A549 (cell line): ENCODE measurements around the gene NLRC5. TPM values are rescaled to one million over a fixed set of nuclear protein-coding genes. Genes with fewer than 3 reads are reported as not detected.

Source experiments
- ATAC-seq, 2 experiments: fragments of 200-7000 bp in 1 of 2; fragments of >200 bp in 1 of 2; cut with Nextera tagmentation in 1 of 2; cut with Tn5 transposase in 1 of 2; 3 replicates each; pipeline versions ENCODE4 v1.8.0 to v1.9.1; 2018 to 2020; ENCODE audit warnings: mild to moderate bottlenecking in 1 of 2, moderate library complexity in 1 of 2
- CTCF ChIA-PET: fragments of 300-600 bp; sonication (Branson Sonifier 250); formaldehyde crosslinking; extraction: SDS; loops from one replicate; lab custom pipeline; 2021; ENCODE audit warnings: antibody characterized with exemption, inconsistent platforms; lab: Yijun Ruan, JAX
- POLR2A ChIA-PET: fragments of 350-600 bp; formaldehyde crosslinking; extraction: SDS; loops from one replicate; lab custom pipeline; 2021; ENCODE audit warnings: antibody characterized with exemption, inconsistent platforms; lab: Yijun Ruan, JAX
- DNase-seq, 2 experiments: peaks; one replicate each; pipeline versions ENCODE4 v3.0.0 to v3.0.0-alpha.2; 2011 to 2016; ENCODE audit warnings: low read depth in 1 of 2, low spot score in 1 of 2
- FAIRE-seq: peaks from 2 replicates; lab custom pipeline; 2011; peaks lifted over from hg19 to GRCh38; lab: Jason Lieb, UNC
- H3K27ac ChIP-seq, 2 experiments: fragments of >200 bp; sonication (Bioruptor Twin); formaldehyde crosslinking; 3 replicates each; pipeline ENCODE4 v1.5.1; 2016 to 2017
- H3K4me1 ChIP-seq: fragments of >200 bp; sonication (Bioruptor Twin); formaldehyde crosslinking; 3 replicates; pipeline ENCODE4 v1.6.1; 2016
- H3K4me2 ChIP-seq: fragments of >200 bp; sonication (Bioruptor Twin); formaldehyde crosslinking; 3 replicates; pipeline ENCODE4 v1.6.1; 2016
- H3K4me3 ChIP-seq: fragments of >200 bp; sonication (Bioruptor Twin); formaldehyde crosslinking; 3 replicates; pipeline ENCODE4 v1.5.1; 2016
- H3K9me3 ChIP-seq: fragments of >200 bp; sonication (Bioruptor Twin); formaldehyde crosslinking; 3 replicates; pipeline ENCODE4 v1.6.1; 2016
- CHD2 ChIP-seq: fragments of 150-350 bp; IDR thresholded peaks from 2 replicates; pipeline ENCODE4 v1.6.1; 2014; ENCODE audit warnings: low read length; ENCODE audit not compliant: partially characterized antibody
- CTCF ChIP-seq: fragments of >200 bp; sonication (Bioruptor Twin); formaldehyde crosslinking; IDR thresholded peaks from 3 replicates; pipeline ENCODE4 v1.5.1; 2016
- FOSB ChIP-seq: fragments of 250-450 bp; sonication (Bioruptor Pico); IDR thresholded peaks from 2 replicates; pipeline ENCODE4 v1.5.0; 2020; ENCODE audit warnings: mild to moderate bottlenecking, moderate library complexity
- HEYL ChIP-seq: fragments of 250-450 bp; sonication (Bioruptor Pico); IDR thresholded peaks from 2 replicates; pipeline ENCODE4 v1.8.0; 2021; ENCODE audit warnings: mild to moderate bottlenecking, moderate library complexity
- HOXB13 ChIP-seq: fragments of 250-450 bp; sonication (Bioruptor Pico); IDR thresholded peaks from 2 replicates; pipeline ENCODE4 v1.5.0; 2020; ENCODE audit warnings: low read depth, mild to moderate bottlenecking, moderate library complexity
- HOXB5 ChIP-seq: fragments of 250-450 bp; sonication (Bioruptor Pico); IDR thresholded peaks from 2 replicates; pipeline ENCODE4 v1.5.0; 2020; ENCODE audit warnings: mild to moderate bottlenecking, moderate library complexity
- JUN ChIP-seq, 2 experiments: fragments of >200 bp; sonication (Bioruptor Twin); formaldehyde crosslinking; IDR thresholded peaks; 2 replicates in 1 of 2; 3 replicates in 1 of 2; pipeline ENCODE4 v1.6.1; 2016 to 2017
- JUNB ChIP-seq: fragments of >200 bp; sonication (Bioruptor Twin); formaldehyde crosslinking; IDR thresholded peaks from 2 replicates; pipeline ENCODE4 v1.6.1; 2016
- PHF8 ChIP-seq: fragments of 200-600 bp; sonication (generic); IDR thresholded peaks from 2 replicates; pipeline ENCODE4 v1.6.1; 2016; ENCODE audit warnings: low read depth, mild to moderate bottlenecking, antibody characterized with exemption, moderate library complexity, borderline replicate concordance
- POLR2A ChIP-seq: IDR thresholded peaks from 2 replicates; pipeline ENCODE4 v1.6.1; 2012; ENCODE audit warnings: mild to moderate bottlenecking, low read length
- POLR2AphosphoS2 ChIP-seq: conservative IDR thresholded peaks from 2 replicates; pipeline ENCODE4 v1.6.1; 2012; ENCODE audit warnings: low read length, improper control_type of control experiment, inconsistent platforms
- RARB ChIP-seq: fragments of 250-450 bp; sonication (Bioruptor Pico); IDR thresholded peaks from 2 replicates; pipeline ENCODE4 v1.8.0; 2021; ENCODE audit warnings: mild to moderate bottlenecking, moderate library complexity
- RCOR1 ChIP-seq: fragments of 150-350 bp; IDR thresholded peaks from 2 replicates; pipeline ENCODE4 v1.6.1; 2014; ENCODE audit warnings: antibody characterized with exemption, low read length, low read depth
- RNF2 ChIP-seq: fragments of 200-600 bp; sonication (generic); IDR thresholded peaks from 2 replicates; pipeline ENCODE4 v1.6.1; 2016; ENCODE audit warnings: low read depth, mild to moderate bottlenecking, antibody characterized with exemption, moderate library complexity, borderline replicate concordance
- SMC3 ChIP-seq: fragments of >200 bp; sonication (Bioruptor Twin); formaldehyde crosslinking; IDR thresholded peaks from 3 replicates; pipeline ENCODE4 v1.6.1; 2018; ENCODE audit warnings: inconsistent platforms
- ZFP36 ChIP-seq: fragments of 450-650 bp; IDR thresholded peaks from 2 replicates; pipeline ENCODE4 v1.6.1; 2014; ENCODE audit warnings: borderline replicate concordance; ENCODE audit not compliant: partially characterized antibody
- WGBS: methylation state at CpG from one replicate; pipeline ENCODE4 v1.1.6; 2017; ENCODE audit errors: missing lambda C conversion rate; 5-methylcytosine and 5-hydroxymethylcytosine counted together
- polyA plus RNA-seq, 4 experiments: library from polyadenylated mRNA; depleted of rRNA in 3 of 4; stranded (reverse); fragments of >200 nt; fragmentation: RNase III in 1 of 4; extraction: RNeasy Plus Mini Kit Qiagen cat#74134 plus additional on column Dnase treatment in 1 of 4; gene quantifications; 2 replicates in 3 of 4; 3 replicates in 1 of 4; pipeline ENCODE4 v1.2.3, GENCODE V29; 2011 to 2017
- TF ChIP-seq, protein P1 (sequence below): fragments of 450-650 bp; IDR thresholded peaks from 2 replicates; pipeline ENCODE4 v1.6.1; 2014; ENCODE audit warnings: antibody characterized with exemption
- TF ChIP-seq, protein P2 (sequence below): IDR thresholded peaks from 2 replicates; pipeline ENCODE4 v1.6.1; 2012
- TF ChIP-seq, protein P3 (sequence below): fragments of 250-450 bp; sonication (Bioruptor Pico); IDR thresholded peaks from 2 replicates; pipeline ENCODE4 v1.5.0; 2021; ENCODE audit warnings: mild to moderate bottlenecking, moderate library complexity, borderline replicate concordance
- TF ChIP-seq, protein P4 (sequence below): fragments of >200 bp; sonication (Bioruptor Twin); formaldehyde crosslinking; IDR thresholded peaks from 3 replicates; pipeline ENCODE4 v1.6.1; 2016

Gene NLRC5
- polyA plus RNA-seq, 2 of the 4 experiments (the other 2 are of a cell fraction) = 2.5 to 3.6 TPM

DNA sequence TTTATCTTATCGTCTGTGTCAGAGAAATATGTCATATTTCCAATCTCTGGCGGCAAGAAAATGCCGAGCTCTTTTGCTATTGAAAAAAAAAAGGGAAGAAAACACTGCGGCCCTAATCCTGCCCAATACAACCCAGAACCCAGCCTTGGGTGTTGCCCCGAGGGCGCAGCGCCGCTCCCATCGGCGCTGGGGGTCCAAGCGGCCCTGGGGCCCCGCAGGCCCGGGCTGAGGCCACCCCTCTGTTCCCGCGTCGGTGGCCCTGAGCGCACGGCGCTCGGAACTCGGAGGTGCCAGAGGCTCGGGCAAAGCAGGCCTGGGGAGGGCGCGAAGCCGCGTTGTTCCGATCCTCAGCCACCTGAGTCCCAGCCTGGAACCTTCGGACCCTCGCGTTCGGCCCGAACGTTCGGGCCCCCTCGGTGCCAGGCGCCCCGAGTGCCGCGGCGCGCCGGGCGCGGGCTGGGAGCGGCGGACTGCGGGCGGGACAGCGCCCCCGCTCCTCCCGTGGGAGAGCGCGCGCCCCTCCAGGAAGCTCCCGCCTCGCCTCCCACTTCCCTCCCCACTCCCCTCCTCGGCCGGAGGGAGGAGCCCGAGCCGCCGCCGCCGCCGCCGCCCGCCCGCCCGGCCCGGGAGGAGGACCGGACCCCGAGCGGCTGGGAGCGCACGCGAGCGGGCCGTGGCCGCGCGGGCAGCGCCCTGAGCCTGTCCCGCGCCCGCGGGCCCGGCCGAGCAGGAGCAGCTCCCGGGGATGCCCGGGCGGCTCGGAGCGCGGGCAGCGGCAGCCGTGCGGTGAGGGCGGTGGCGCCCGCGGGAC, 102.8 kb downstream of the NLRC5 start, which contains the start of gene CPNE2:
TSS of gene CPNE2 (plus strand) at position 609 of the 811 bp plus-strand sequence. CDS start 18,160 bp downstream, outside the sequence.
- Histone ChIP-seq H3K4me2 (peak within 1 kb of the TSS; percentile 99), H3K27ac (peak within 1 kb of the TSS; percentile 98 to 99), H3K9me3 (no peaks in the 10 kb centered on the region), H3K4me3 (peak within 1 kb of the TSS; percentile 99), H3K4me1 (peaks cover 15% of the 10 kb centered on the region)
- WGBS = under 1% methylated on average over 42 of the region's 100 CpGs
- peak; percentile 76 to 85 for ATAC-seq
- TF ChIP-seq, protein P1, sequence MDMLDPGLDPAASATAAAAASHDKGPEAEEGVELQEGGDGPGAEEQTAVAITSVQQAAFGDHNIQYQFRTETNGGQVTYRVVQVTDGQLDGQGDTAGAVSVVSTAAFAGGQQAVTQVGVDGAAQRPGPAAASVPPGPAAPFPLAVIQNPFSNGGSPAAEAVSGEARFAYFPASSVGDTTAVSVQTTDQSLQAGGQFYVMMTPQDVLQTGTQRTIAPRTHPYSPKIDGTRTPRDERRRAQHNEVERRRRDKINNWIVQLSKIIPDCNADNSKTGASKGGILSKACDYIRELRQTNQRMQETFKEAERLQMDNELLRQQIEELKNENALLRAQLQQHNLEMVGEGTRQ = no peak
- TF ChIP-seq SMC3 (no peak), POLR2A (peak; percentile 75), JUNB (no peak), JUN (IDR thresholded peaks at IDR 0.05) (peak in 1 of 2 experiments; percentile 28; a peak in 2 of 5 replicates), PHF8 (peak; percentile 36; the same call in 1 of the 2 replicates), HEYL (CRISPR knock-in tag) (no peak), HOXB5 (no peak), ZFP36 (no peak), RARB (CRISPR knock-in tag) (no peak), HOXB13 (CRISPR knock-in tag) (no peak), FOSB (no peak), RCOR1 (no peak), CHD2 (no peak), CTCF (no peak), POLR2AphosphoS2 (no peak), RNF2 (peak; percentile 35; the same call in 1 of the 2 replicates)
- TF ChIP-seq, protein P2, sequence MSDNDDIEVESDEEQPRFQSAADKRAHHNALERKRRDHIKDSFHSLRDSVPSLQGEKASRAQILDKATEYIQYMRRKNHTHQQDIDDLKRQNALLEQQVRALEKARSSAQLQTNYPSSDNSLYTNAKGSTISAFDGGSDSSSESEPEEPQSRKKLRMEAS = peak; percentile 30; the same call in 1 of the 2 replicates
- TF ChIP-seq, protein P3, sequence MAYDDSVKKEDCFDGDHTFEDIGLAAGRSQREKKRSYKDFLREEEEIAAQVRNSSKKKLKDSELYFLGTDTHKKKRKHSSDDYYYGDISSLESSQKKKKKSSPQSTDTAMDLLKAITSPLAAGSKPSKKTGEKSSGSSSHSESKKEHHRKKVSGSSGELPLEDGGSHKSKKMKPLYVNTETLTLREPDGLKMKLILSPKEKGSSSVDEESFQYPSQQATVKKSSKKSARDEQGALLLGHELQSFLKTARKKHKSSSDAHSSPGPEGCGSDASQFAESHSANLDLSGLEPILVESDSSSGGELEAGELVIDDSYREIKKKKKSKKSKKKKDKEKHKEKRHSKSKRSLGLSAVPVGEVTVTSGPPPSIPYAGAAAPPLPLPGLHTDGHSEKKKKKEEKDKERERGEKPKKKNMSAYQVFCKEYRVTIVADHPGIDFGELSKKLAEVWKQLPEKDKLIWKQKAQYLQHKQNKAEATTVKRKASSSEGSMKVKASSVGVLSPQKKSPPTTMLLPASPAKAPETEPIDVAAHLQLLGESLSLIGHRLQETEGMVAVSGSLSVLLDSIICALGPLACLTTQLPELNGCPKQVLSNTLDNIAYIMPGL (CRISPR knock-in tag) = 0 out of 2 replicates have a peak, but pooled peaks have one; percentile 26
- TF ChIP-seq, protein P4, sequence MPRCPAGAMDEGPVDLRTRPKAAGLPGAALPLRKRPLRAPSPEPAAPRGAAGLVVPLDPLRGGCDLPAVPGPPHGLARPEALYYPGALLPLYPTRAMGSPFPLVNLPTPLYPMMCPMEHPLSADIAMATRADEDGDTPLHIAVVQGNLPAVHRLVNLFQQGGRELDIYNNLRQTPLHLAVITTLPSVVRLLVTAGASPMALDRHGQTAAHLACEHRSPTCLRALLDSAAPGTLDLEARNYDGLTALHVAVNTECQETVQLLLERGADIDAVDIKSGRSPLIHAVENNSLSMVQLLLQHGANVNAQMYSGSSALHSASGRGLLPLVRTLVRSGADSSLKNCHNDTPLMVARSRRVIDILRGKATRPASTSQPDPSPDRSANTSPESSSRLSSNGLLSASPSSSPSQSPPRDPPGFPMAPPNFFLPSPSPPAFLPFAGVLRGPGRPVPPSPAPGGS = 0 out of 3 replicates have a peak, but pooled peaks have one; percentile 57
- no peak for FAIRE-seq
- peak; percentile 48 to 71 for DNase-seq
- POLR2A ChIA-PET = interaction anchor here (0.9 to 1.5 kb wide), 4 partner anchors 12 to 193 kb away, joined by 3 to 5 read pairs (median 3); partner anchors contain the start of genes PSME3IP1 and RSPRY1
- CTCF ChIA-PET = interaction anchor here (0.6 to 7.8 kb wide), 39 partner anchors 11 to 491 kb away, joined by 3 to 101 read pairs (median 4); no protein-coding TSS in a partner anchor
